Measurements from ENCODE around the gene HRC.

The HRC gene

GRCh38 chr19:49111218-49111998 lies 43.8 kb downstream of the HRC start:
- DNase-seq: no peak

- no peak for DNase-seq
Observed at GRCh38 chr19:49110567-49110966, 44.6 kb downstream of the HRC start.

DNA sequence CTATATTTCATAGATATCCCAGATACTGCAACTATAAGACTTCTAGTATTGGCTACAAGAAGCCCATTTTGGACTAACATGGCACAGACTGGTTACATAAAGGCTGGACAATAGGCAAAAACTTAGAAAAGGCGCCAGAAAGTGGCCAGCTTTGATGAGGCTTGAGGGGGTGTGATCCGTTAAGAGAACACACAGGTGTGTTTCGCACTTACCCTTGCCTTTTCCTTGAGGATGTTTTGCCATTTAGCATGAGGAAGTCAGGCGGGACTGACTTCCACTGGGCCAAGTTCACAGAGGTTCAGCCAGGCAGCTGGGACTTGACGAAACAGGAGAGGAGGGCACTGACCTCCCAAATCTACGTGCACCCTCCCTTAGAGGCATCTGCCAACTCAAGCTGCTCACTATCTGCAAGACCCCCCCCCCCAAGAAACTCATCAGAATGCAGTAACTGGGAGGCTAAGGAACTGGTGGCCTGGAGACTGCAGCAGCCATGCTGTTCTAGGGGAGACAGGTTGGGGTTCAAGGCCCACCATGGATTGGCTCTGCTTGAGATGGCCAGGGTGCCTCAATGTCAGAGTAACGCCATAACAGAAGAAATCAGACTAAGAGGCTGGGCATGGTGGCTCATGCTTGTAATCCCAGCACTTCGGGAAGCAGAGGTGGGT lies 45.5 kb downstream of the HRC start:
- DNase-seq: peak; percentile 49

GRCh38 chr19:49109051-49109450 lies 46.1 kb downstream of the HRC start:
- DNase-seq: peak; percentile 56

DNA sequence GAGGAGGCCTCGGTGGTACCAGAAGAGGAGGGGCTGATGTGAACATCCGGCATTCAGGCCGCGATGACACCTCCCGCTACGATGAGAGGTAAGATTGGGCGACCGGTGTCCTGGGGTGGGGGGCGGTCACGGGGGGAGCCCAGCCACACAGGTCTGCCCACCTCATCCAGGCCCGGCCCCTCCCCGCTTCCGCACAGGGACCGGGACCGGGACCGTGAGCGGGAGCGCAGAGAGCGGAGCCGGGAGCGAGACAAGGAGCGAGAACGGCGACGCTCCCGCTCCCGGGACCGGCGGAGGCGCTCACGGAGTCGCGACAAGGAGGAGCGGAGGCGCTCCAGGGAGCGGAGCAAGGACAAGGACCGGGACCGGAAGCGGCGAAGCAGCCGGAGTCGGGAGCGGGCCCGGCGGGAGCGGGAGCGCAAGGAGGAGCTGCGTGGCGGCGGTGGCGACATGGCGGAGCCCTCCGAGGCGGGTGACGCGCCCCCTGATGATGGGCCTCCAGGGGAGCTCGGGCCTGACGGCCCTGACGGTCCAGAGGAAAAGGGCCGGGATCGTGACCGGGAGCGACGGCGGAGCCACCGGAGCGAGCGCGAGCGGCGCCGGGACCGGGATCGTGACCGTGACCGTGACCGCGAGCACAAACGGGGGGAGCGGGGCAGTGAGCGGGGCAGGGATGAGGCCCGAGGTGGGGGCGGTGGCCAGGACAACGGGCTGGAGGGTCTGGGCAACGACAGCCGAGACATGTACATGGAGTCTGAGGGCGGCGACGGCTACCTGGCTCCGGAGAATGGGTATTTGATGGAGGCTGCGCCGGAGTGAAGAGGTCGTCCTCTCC lies 47.4 kb downstream of the HRC start:
- DNase-seq: peak; percentile 53

GRCh38 chr19:49106648-49107135 lies 48.5 kb downstream of the HRC start:
- peak; percentile 87 for DNase-seq

GRCh38 chr19:49104229-49104864 lies 50.8 kb downstream of the HRC start:
- peak; percentile 52 for DNase-seq

- DNase-seq: peak; percentile 50
Observed at GRCh38 chr19:49103331-49104085, 51.7 kb downstream of the HRC start.

- DNase-seq: no peak
Observed at GRCh38 chr19:49102303-49102702, 52.9 kb downstream of the HRC start.
